HG02938 (cell line): ENCODE data around the gene VAMP8.
"Not testable (repeated sequence)": the region's sequence is repeated elsewhere in the genome, so short reads cannot be mapped to it uniquely, and the experiment has no call there.

ENCODE experiments used
- ATAC-seq: cut with Tn5 transposase; IDR thresholded peaks from one replicate; pipeline ENCODE4 v1.9.1; 2021; ENCODE audit warnings: mild to moderate bottlenecking, moderate library complexity; ENCODE audit not compliant: unreplicated experiment

VAMP8 gene

DNA sequence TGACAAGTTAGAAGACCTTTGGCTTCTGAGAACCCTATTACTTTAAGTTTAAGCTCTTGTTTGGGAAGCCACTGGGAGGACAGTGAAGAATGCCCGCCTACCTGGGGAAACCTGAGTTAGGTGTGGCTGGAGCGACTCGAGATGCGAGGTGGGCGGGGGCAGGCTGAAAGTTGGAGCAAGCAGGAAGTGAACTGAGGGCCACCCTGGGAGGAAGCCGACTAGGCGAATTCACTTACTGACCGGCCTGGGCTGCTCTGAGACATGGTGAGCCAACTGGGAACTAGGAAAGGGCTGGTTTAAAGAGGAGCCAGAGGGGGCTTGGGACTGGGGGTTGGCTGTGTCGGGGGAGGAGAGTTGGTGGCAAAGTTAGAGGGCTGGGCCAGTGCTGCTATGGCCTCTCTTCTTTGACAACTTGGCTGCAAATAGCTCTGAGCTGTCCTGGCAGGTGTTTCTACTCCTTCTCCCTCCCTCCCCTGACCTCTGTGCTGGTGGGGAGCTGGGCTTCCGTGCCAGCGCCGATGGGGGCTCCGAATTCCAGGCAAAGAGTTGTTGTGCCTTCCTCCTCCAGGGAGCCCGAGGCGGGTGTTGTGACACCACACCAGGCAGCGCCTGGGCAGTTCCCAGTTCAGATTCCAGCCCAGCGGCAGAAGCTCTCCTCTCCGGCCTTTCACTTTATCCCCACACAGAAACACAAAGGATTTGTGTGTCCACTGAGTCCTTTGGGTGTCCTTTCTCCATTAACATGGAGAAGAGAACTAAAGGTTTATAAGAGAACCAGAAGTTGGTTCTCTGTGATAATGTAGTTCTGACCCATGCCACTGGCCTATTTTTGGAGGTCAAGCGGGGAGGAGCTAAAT lies at the start of gene VAMP8:
TSS of gene VAMP8 (plus strand) at position 201 of the 857 bp plus-strand sequence. CDS start at position 262, 61 bp downstream.
- peak; percentile 31 for ATAC-seq

DNA sequence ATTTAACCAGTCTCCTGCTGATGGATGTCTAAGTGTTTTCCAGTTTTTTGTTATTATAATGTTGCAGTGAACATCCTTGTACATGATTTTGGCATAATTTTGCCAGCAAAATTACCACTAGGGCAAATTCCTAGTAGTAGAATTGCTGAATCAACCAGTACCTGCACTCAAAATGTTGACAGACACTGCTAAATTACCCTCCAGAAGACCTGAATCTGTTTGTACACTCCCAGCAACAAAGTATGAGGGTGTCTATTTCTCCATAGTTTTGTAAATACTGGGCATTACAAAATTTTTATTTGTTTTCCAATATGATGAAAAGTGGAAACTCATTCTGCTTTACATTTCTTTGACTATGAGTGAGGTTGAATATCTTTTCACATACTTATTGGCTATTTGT lies 49.6 kb upstream of the VAMP8 start:
- ATAC-seq, result no peak

DNA sequence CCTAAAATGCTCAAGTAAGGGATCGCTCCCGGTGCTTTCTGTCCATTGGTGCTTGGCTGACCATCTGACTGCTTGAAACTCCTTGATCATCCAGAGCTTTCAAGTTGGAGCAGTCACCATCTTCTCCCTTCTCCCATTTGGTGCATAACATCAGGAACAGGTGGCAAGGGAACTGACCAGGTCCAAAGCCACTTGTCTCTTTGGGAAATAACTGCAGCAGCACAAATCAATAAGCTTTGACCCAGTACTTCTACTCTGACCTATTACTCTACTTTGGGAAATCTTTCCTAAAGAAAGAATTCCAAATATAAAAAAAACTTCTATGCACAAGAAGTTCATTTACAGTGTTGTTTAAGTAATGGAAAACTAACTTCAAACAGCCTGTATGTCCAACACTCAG lies 49.0 kb upstream of the VAMP8 start:
- no peak for ATAC-seq

DNA sequence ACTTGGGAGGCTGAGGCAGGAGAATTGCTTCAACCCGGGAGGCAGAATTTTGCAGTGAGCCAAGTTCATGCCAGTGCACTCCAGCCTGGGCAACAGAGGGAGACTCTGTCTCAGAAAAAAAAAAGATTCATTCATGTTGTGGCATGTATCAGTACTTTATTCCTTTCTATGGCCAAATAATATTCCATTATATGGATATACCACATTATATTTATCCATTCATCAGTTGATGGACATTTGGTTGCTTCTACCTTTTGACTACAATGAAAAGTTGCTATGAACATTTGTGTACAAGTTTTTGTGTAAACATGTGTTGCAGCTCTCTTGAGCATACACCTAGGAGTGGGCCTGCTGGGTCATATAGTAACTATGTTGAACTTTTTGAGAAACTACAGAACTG lies 47.6 kb upstream of the VAMP8 start:
- no peak for ATAC-seq

DNA sequence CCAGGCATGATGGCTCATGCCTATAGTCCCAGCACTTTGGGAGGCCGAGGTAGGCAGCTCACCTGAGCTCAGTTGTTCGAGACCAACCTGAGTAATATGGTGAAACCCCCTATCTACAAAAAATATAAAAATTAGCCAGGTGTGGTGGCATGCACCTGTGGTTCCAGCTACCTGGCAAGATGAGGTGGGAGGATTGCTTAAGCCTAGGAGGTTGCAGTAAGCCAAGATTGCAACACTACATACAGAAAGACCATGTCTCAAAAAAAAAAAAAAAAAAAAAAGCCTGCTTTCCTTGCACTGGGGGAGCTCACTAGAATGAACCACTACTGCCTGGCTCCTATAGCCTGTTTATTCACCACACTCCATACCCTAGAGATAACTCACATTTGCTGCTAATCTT lies 45.8 kb upstream of the VAMP8 start:
- no peak for ATAC-seq

DNA sequence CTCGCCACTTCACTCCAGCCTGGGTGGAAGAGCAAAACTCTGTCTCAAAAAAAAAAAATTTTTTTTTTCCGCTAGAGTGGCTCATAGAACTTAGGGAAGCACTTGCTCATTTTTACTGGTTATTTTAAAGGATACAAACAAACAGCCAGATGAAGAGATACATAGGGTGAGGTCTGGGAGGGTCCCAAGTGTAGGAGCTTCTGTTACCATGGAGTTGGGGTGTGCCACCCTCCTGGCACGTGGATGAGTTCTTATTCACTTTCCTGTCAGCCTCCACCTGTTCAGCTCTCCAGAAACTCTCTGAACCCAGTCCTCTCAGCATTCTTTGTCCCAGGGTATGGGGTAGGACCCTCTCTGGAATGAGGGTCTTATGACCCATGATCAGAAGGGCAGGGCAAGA lies 43.3 kb upstream of the VAMP8 start:
- ATAC-seq, result no peak

DNA sequence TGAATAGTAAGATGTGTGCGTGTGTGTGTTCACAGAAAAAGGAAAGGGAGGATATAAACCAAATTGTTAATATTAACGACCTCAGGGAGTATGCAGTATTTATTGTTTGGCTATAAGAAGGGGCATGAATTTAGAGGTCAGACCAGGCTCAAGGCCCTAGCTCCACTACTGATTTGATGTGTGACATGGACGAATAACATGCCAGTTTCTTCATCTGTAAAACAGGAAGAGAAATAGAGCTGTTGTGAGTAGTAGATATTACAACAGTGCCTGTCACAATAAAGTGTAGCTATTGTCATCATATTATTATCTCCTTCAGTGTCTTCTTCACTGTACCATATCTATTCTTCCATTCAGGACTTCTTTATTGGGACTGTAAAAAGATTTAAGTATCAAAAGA lies 42.5 kb upstream of the VAMP8 start:
- ATAC-seq, result no peak

DNA sequence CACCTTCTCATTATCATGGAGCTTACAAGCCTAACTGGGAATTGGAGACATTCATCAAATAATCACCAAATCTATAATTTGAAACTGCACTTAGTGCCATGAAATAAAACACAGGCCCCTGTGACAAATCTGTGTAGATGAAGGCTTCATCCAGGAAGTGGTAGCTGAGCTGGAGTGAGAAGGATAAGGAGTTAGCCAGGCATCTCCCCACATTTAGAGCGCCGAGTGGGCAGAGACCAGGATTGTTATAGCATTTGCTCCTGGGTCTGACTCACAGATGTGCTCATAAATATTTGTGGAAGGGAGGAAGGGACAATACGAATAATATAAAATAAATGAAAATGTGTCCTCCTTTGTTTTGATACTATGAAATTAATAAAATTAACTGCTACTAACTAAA lies 40.9 kb upstream of the VAMP8 start:
- ATAC-seq, result no peak

DNA sequence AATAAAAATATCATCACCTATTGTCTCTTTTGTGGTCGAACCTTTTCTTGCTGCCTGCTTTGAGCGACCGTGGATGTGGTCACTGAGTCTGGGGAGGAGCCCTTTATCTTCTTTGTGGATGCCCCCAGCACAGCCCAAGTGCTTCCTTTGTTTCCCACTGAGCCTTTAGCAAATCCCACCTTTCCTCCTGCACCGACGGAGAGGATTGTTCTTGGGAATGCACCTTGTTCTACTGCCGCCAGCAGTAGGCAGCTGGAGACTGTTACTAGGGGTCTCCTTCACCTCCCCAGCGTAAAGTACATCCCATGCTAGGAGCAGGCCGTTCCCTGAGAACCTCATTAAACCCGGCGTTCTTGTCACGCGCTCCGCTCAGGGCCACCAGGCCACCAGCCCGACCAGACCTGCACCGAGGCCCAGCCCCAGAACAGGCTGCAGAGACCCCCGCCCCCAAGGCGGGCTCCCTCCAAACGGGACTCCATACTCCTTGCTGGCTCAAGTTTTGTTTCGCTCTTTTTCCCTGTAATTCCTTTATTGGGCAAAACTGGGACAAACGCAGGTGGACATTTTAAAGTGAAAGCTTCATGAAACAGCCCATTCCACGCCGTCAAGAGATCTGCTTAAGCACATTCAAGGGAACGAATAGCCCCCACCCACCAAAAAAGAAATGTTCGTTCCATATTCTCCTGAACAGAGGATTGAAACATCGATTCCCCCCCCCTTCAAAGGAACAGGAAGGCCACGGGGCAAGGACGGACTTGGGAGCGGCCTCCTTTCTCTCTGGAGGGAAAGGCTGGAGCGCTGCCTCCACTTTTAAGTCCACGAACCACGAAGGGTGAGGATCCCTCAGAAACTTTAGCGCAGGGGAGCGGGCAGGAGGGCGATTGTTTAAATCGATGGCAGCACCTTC lies 39.5 kb upstream of the VAMP8 start:
- ATAC-seq, result no peak

DNA sequence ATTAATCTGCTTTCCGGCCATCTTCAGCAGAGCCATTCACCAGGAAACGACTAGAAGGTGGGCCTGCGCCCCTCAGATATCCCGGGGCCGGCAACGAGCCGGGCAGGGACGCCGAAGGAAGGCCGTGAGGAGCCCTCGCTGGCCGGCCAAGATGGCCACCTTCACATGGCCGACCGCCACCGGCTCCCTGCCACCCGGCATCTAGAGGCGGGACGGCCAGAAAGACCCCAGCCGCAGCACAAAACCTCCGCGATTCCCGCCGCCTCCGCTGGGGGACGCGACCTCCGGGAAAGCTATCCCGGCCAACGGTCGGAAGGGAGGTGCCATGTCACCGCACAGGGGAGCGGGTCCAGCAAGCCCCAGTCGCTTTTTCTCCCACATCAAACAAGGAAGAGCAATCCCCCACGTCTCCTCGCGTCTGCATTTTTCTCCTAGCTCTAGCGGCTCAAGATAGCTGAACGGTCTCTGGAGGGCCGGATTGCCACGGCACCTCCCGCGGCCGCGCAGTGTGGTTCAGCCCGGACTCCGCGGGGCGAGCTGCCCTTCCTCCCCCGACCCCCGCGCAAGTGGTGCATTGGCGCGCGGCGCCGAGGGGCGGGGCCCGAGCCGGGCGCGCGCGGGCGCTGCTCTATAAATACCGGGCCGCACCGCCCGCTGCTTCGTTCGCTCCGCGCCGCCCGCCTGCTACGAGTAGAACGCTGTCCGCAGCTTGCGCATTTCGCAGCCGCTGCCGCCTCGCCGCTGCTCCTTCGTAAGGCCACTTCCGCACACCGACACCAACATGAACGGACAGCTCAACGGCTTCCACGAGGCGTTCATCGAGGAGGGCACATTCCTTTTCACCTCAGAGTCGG lies 38.7 kb upstream of the VAMP8 start, which contains the start of gene MAT2A:
TSS of gene MAT2A (plus strand) at position 662 of the 854 bp plus-strand sequence. CDS start at position 782, 120 bp downstream.
- peak; percentile 59 for ATAC-seq

DNA sequence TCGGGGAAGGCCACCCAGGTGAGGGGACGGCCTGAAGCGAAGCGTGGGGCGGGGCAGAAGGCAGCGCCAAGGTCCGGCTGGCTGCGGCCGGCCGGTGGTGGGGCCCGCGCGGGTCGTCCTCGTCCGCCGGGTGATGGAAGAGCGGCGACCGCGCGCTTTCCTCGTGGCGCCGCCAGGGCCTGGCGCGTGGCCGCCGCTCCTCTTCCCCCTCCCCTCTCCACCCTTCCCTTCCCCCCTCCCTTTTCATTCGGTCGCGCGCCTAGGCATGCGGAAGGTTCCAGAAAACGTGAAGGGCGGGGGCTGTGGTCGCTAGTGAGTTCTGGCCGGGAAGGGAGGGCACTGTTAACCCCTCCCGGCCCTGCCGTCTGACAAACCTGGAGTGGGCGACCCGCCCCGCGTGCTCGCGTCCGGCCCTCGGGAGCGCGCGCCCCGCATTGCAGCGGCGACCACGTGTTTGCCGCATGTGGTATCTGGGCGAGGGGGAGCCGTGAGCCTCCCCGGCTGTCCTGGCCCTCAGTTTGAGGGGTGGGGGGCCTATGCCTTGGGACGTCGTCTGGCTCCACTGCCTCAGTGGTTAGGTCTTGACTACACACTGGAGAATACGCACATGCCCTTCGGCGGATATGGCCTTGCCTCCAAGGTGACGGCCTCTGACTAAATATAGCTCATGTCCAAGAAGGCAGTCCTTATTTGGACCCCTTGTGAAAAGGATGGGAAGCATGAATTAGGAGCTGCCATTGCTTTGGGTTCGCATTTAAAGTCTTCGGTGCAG lies 37.8 kb upstream of the VAMP8 start:
- ATAC-seq, result peak; percentile 26

DNA sequence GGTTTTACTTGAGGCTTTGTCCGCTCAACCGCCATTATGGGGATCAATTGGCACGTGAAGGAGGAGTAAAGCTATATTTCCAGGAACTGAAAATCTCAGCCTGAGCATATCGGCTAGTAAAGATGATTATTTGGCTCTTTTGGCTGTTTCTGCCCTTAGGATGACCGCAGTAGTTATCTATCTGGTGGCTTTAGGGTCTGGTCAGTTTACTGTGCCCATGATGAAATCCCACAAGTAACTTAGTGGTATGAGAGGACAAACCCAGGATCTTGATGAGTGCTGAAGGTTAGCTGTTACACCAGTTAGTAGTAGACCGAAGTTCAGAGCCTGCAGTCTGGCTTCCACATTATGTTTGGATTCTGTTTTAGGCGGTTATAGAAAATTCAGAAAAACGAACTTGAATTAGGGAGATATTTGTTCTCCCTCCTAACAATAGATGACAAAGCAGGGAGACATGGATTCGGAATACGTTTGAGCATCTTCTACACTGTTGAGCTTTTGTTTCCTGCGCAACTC lies 37.2 kb upstream of the VAMP8 start:
- ATAC-seq, result no peak

DNA sequence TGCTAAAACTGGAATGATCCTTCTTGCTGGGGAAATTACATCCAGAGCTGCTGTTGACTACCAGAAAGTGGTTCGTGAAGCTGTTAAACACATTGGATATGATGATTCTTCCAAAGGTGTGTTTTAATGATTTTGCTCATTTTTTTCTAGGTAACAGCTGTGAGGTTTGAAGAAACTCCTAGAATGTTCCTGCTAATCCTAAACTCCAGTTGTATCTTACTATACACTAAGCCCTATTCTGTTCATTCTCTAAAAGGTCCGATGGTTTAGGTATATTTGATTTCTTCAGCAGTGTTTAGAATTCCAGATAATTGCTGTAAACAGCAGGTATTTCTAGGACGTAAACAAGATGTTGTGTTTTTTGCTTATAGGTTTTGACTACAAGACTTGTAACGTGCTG lies 36.1 kb upstream of the VAMP8 start:
- no peak for ATAC-seq

DNA sequence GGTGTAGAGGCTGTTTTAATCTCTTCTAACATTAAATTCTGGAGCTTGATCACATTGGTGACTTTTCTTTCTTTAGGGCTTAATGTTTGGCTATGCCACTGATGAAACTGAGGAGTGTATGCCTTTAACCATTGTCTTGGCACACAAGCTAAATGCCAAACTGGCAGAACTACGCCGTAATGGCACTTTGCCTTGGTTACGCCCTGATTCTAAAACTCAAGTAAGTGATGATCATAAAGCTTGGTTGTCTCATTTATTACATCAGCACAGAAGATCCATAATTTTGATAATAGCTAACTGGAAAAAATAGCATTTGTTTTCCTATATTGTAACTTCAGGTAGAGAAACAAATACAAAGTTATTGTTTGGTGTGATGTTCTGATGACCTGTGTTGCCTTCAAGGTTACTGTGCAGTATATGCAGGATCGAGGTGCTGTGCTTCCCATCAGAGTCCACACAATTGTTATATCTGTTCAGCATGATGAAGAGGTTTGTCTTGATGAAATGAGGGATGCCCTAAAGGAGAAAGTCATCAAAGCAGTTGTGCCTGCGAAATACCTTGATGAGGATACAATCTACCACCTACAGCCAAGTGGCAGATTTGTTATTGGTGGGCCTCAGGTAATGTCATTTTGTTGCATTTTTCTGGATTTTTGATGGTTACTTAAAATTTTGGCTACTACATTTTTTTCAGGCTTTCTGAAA lies 35.5 kb upstream of the VAMP8 start:
- ATAC-seq, result no peak

DNA sequence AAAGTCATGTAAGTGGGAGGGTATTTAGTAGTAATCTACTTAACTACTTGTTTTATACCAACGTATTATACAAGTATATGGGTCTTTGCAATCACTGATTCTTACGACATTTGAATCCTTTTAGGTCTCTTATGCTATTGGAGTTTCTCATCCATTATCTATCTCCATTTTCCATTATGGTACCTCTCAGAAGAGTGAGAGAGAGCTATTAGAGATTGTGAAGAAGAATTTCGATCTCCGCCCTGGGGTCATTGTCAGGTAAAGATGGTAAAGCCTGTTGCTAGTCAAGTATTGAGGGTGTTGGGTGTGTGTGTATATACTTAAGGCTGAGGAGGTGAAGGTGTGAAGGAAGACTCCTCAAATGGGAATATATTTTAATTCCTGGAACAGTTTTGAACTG lies 34.6 kb upstream of the VAMP8 start:
- no peak for ATAC-seq

DNA sequence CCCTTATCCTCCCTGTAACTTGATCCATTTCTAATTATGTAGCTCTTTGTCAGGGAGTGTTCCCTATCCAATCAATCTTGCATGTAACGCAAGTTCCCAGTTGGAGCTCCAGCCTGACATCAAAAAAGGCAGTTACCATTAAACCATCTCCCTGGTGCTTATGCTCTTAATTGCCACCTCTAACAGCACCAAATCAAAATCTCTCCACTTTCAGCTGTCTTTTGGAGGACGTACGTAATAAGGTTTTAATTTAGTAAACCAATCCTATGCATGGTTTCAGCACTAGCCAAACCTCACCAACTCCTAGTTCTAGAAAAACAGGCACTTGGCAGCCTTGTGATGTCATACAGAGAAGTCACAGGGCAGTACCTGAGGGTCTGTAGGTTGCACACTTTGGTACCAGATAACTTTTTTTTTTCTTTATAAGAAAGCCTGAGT lies 33.1 kb upstream of the VAMP8 start:
- ATAC-seq, result not testable (repeated sequence)

DNA sequence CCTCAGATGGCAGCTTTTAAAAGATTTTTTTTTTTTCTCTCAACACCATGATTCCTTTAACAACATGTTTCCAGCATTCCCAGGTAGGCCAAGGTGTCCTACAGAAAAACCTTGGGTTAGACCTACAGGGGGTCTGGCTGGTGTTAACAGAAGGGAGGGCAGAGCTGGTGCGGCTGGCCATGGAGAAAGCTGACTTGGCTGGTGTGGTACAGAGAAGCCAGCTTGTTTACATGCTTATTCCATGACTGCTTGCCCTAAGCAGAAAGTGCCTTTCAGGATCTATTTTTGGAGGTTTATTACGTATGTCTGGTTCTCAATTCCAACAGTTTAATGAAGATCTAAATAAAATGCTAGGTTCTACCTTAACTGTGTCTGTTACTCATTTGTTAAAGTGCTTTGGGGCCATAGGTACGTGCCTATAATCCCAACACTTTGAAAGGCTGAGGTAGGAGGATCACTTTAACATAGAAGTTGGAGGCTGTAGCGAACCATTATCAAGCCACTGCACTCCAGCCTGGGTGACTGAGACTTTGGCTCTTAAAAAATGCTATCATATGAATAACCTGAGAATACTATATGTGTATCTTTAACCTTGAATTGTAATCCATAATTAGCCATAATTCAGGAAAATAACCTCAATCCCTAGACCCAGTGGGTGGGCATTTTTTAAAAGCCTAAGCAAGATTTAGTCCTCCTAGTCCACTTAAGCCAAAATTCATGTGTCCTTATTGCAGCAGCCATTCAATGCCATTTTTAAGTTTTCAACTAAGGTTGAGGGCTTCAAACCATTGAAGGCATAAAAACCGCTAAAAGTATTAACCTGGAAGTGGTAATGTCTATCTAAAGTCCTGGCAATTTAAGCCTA lies 32.2 kb upstream of the VAMP8 start:
- ATAC-seq, result not testable (repeated sequence)

DNA sequence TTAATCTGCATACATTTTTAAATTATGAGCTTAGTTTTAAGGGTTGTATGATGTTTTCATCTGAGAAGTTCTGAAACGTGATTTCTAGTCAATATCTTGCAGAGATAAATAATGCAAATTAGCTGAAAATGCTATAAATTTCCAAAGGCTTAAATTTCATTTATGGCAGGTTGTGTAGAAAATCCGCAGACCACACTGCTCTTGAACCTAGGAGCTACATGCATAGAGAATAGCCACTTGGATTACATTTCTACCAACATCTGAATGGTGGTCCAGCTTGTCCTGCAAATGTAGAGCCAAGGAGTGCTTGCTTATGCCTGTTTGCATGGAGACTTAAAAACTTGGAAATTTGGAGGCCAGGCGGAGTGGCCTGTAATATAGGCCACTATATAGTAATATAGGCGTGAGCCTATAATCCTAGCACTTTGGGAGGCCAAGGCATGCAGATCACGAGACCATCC lies 31.6 kb upstream of the VAMP8 start:
- ATAC-seq, result no peak
